Measurements from ENCODE around the gene SLC11A2. TPM values are rescaled to one million over a fixed set of nuclear protein-coding genes. Genes with fewer than 3 reads are reported as not detected.

Gene SLC11A2
- total and polyA plus RNA-seq, 2 of the 8 experiments (the other 6 are each of a cell fraction or from before 2014, with no cell fraction given), result 55.0 to 61.5 TPM

GRCh38 chr12:50960130-50960529 lies 66.1 kb downstream of the SLC11A2 start:
- Histone ChIP-seq H3K18ac (ENCODE audit: extremely low read depth, low read length) (no peak overlapping the region), H4K8ac (ENCODE audit: extremely low read depth, insufficient read depth, low read length) (no peak overlapping the region), H2AK5ac (ENCODE audit: low read depth, low read length) (no peak overlapping the region), H3K23ac (ENCODE audit: insufficient read length) (no peak overlapping the region), H3K27ac (ENCODE audit: low read depth, low read length) (no peak overlapping the region), H2BK15ac (ENCODE audit: low read length) (no peak overlapping the region), H2BK120ac (replicated peaks; ENCODE audit: low read depth, low read length) (no peak overlapping the region), H2AFZ (ENCODE audit: low read length) (no peak overlapping the region), H3K23me2 (ENCODE audit: low read depth, low read length) (no peaks in the 10 kb centered on the region), H3K27me3 (replicated peaks in 1 of 4; ENCODE audit: control insufficient read depth in 3 of 4, extremely low read depth in 1 of 4, insufficient read depth in 3 of 4, low read length in 3 of 4) (no peaks in the 10 kb centered on the region), H3K36me3 (ENCODE audit: control insufficient read depth in 2 of 4, insufficient read depth in 4 of 4, low read length in 3 of 4) (no peaks in the 10 kb centered on the region), H4K5ac (ENCODE audit: insufficient read length, low read depth, low read length) (no peak overlapping the region), H4K91ac (replicated peaks; ENCODE audit: insufficient read length, low read length) (no peak overlapping the region), H2BK20ac (ENCODE audit: low read length) (no peak overlapping the region), H3K4ac (replicated peaks; ENCODE audit: insufficient read length, low read depth, low read length) (no peak overlapping the region), H3K9ac (replicated peaks in 1 of 4; ENCODE audit: extremely low read depth in 1 of 4, low read depth in 3 of 4, low read length in 3 of 4) (no peak overlapping the region), H4K20me1 (replicated peaks in 1 of 2; ENCODE audit: control insufficient read depth in 1 of 2, insufficient read depth in 2 of 2, low read length in 2 of 2) (no peaks in the 10 kb centered on the region), H3K4me2 (ENCODE audit: insufficient read depth in 1 of 2, low read depth in 2 of 2, low read length in 2 of 2) (no peak overlapping the region), H3K4me3 (ENCODE audit: extremely low read depth in 1 of 4, insufficient read depth in 2 of 4, low read depth in 3 of 4, low read length in 4 of 4) (no peak overlapping the region), H3K14ac (ENCODE audit: insufficient read length) (no peak overlapping the region), H3K9me3 (ENCODE audit: insufficient read depth in 2 of 2, low read depth in 1 of 2, low read length in 1 of 2) (no peaks in the 10 kb centered on the region), H3K56ac (replicated peaks; ENCODE audit: insufficient read length, low read depth, low read length) (no peak overlapping the region), H2BK5ac (ENCODE audit: low read depth, low read length) (no peak overlapping the region), H2BK12ac (ENCODE audit: low read depth, low read length) (no peak overlapping the region), H3K4me1 (replicated peaks in 1 of 4; ENCODE audit: control insufficient read depth in 3 of 4, insufficient read depth in 4 of 4, low read length in 3 of 4) (no peaks in the 10 kb centered on the region), H3K79me2 (ENCODE audit: control insufficient read depth in 1 of 2, insufficient read depth in 2 of 2, low read length in 2 of 2) (no peaks in the 10 kb centered on the region), H3K79me1 (ENCODE audit: low read depth, low read length) (no peaks in the 10 kb centered on the region)
- no peak for DNase-seq (ENCODE audit: low read depth in 1 of 2, low spot score in 2 of 2)
- POLR2A ChIA-PET (ENCODE audit: partially characterized antibody), result no interaction called here
- FAIRE-seq, result no peak
- TF ChIP-seq SIN3A (conservative IDR thresholded peaks at IDR 0.05 in 1 of 2, IDR thresholded peaks at IDR 0.05 in 1 of 2; ENCODE audit: low read depth in 1 of 2, low read length in 2 of 2) (no peak), EP300 (IDR thresholded peaks at IDR 0.05; ENCODE audit: borderline replicate concordance in 1 of 2, low read depth in 2 of 2, low read length in 2 of 2) (no peak), NANOG (IDR thresholded peaks at IDR 0.05; ENCODE audit: insufficient read depth, low read depth, low read length, poor library complexity, severe bottlenecking) (no peak), BRCA1 (IDR thresholded peaks at IDR 0.05; ENCODE audit: low read depth, low read length) (no peak), HDAC2 (IDR thresholded peaks at IDR 0.05; ENCODE audit: borderline replicate concordance in 1 of 2, low read depth in 2 of 2, low read length in 2 of 2) (no peak), BCL11A (IDR thresholded peaks at IDR 0.05; ENCODE audit: low read depth in 2 of 2, low read length in 2 of 2) (no peak), RXRA (IDR thresholded peaks at IDR 0.05; ENCODE audit: insufficient read depth, low read depth, low read length) (no peak), ATF3 (IDR thresholded peaks at IDR 0.05; ENCODE audit: insufficient read depth, low read depth, low read length) (no peak), CBX5 (IDR thresholded peaks at IDR 0.05; ENCODE audit: low read depth, low read length) (no peak), NRF1 (IDR thresholded peaks at IDR 0.05; ENCODE audit: low read depth, low read length) (no peak), SAP30 (IDR thresholded peaks at IDR 0.05; ENCODE audit: insufficient read depth, insufficient replicate concordance, low read length) (no peak)
- CTCF ChIA-PET (ENCODE audit: partially characterized antibody), result interaction anchor here (0.6 kb wide), 1 partner anchor 96 kb away, joined by 5 read pairs; no protein-coding TSS in a partner anchor

Data from H1 (cell line).